ENCODE data around the gene AP1S1. TPM values are rescaled to one million over a fixed set of nuclear protein-coding genes. Genes with fewer than 3 reads are reported as not detected.

AP1S1 gene
- total and polyA plus RNA-seq, 2 donors (not counting 3 experiments of a cell fraction or from before 2014, with no cell fraction given), result 93.3 to 106 TPM

DNA sequence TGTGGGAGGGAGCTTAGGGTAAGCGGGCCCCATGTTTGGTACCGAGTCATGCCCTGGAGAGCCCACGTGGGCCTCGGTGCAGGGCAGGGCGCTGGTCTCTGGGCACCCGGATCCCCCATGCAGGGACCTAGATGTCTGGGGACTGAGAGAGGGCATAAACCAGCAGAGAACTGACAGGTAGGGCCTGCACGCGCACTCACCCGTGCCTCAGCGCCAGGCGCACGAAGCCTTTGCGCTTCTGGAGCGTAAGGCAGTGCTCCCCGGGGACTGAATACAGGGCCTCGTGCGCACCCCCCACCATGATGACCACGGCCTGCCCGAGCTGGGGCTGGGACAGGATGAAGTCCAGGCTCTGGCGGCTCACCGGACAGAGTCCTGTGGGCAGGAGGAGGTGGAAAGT, 43.7 kb downstream of the AP1S1 start:
- Histone ChIP-seq H3K79me2 (ENCODE audit: control insufficient read depth, insufficient read depth, low read length) (no peaks in the 10 kb centered on the region), H3K4me1 (ENCODE audit: control insufficient read depth, extremely low read depth, insufficient read depth, low read length) (peaks cover 5% of the 10 kb centered on the region), H3K4me3 (replicated peaks in 1 of 3; ENCODE audit: insufficient read depth in 1 of 3, low read depth in 1 of 3, low read length in 3 of 3) (no peak overlapping the region), H3K9me3 (replicated peaks; ENCODE audit: control insufficient read depth, insufficient read depth, low read length) (no peaks in the 10 kb centered on the region), H2AFZ (ENCODE audit: low read depth, low read length) (no peak overlapping the region), H3K27me3 (ENCODE audit: control insufficient read depth in 2 of 2, insufficient read depth in 2 of 2, low read length in 2 of 2) (peaks cover 23 to 27% of the 10 kb centered on the region in 2 experiments), H4K20me1 (replicated peaks; ENCODE audit: control insufficient read depth, extremely low read depth, insufficient read depth, low read length) (no peaks in the 10 kb centered on the region), H3K9ac (replicated peaks; ENCODE audit: extremely low read depth, insufficient read depth, low read length) (no peak overlapping the region), H3K9me1 (replicated peaks; ENCODE audit: control insufficient read depth, extremely low read depth, insufficient read depth, low read length) (no peaks in the 10 kb centered on the region), H3K36me3 (ENCODE audit: control insufficient read depth in 2 of 2, extremely low read depth in 1 of 2, insufficient read depth in 2 of 2, low read length in 2 of 2) (no peaks in the 10 kb centered on the region), H3K27ac (ENCODE audit: insufficient read depth, low read depth, low read length) (no peak overlapping the region), H3K4me2 (ENCODE audit: insufficient read depth, low read length) (no peak overlapping the region)
- dilution Hi-C loops (cut with MboI; ENCODE audit: extremely low pct_ligation_motif_present, low sequenced_read_pairs), result no loop called here
- no peak for DNase-seq (ENCODE audit: low read depth, low spot score)
- FAIRE-seq, result no peak
- no TSS peak for BruUV-seq (replicated peaks)
- POLR2A ChIA-PET, result no interaction called here
- CTCF ChIA-PET, result no interaction called here
- no peak for TF ChIP-seq POLR2A (IDR thresholded peaks at IDR 0.05; ENCODE audit: low read depth, low read length)
- TF ChIP-seq CTCF (IDR thresholded peaks at IDR 0.05; ENCODE audit: extremely low read depth in 1 of 2, insufficient read depth in 1 of 2, low read depth in 1 of 2, low read length in 2 of 2), result no peak
- no peak for TF ChIP-seq GATA2 (IDR thresholded peaks at IDR 0.05; ENCODE audit: insufficient read depth, insufficient read length, low read depth, low read length)
- no peak for TF ChIP-seq FOS (IDR thresholded peaks at IDR 0.05; ENCODE audit: borderline replicate concordance, insufficient read depth, low read length)
- TF ChIP-seq MYC (IDR thresholded peaks at IDR 0.05; ENCODE audit: low read depth, low read length), result no peak
- TF ChIP-seq EZH2 (IDR thresholded peaks at IDR 0.05; ENCODE audit: borderline replicate concordance, low read depth, low read length, severe bottlenecking), result no peak
- no peak for TF ChIP-seq JUN (IDR thresholded peaks at IDR 0.05; ENCODE audit: borderline replicate concordance, insufficient read depth, insufficient read length, low read depth)
- TF ChIP-seq, protein P1, sequence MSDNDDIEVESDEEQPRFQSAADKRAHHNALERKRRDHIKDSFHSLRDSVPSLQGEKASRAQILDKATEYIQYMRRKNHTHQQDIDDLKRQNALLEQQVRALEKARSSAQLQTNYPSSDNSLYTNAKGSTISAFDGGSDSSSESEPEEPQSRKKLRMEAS (IDR thresholded peaks at IDR 0.05; ENCODE audit: insufficient read depth, insufficient read length), result no peak
- TF ChIP-seq POLR2AphosphoS5 (IDR thresholded peaks at IDR 0.05; ENCODE audit: insufficient read depth, low read depth, low read length), result no peak
- intact Hi-C loops (cut with micrococcal nuclease), result no loop called here

All from endothelial cell of umbilical vein (primary cell).